ENCODE measurements around the gene TXNL1. TPM values are rescaled to one million over a fixed set of nuclear protein-coding genes. Genes with fewer than 3 reads are reported as not detected.

The TXNL1 gene
- total and polyA plus RNA-seq, 2 of the 13 experiments (the other 11 are each of a cell fraction or from before 2014, with no cell fraction given), result 41.9 to 73.1 TPM

GRCh38 chr18:56565551-56566345 lies 72.6 kb downstream of the TXNL1 start (continued):
- TF ChIP-seq GLMP (CRISPR knock-in tag; IDR thresholded peaks at IDR 0.05; ENCODE audit: borderline replicate concordance) (no peak), NCOA1 (CRISPR knock-in tag; IDR thresholded peaks at IDR 0.05) (no peak), SRSF4 (IDR thresholded peaks at IDR 0.05; ENCODE audit: low read depth, low read length, poor library complexity, severe bottlenecking) (no peak), PLRG1 (conservative IDR thresholded peaks at IDR 0.05) (no peak), NR3C1 (CRISPR knock-in tag; IDR thresholded peaks at IDR 0.05) (no peak), ZNF639 (CRISPR knock-in tag; conservative IDR thresholded peaks at IDR 0.05) (no peak), SMARCE1 (IDR thresholded peaks at IDR 0.05; ENCODE audit: borderline replicate concordance) (no peak), ZNF512B (CRISPR knock-in tag; IDR thresholded peaks at IDR 0.05; ENCODE audit: borderline replicate concordance) (no peak), ZBTB44 (CRISPR knock-in tag; IDR thresholded peaks at IDR 0.05) (no peak), SRF (IDR thresholded peaks at IDR 0.05; ENCODE audit: low read depth, low read length) (peak; percentile 82), ZNF253 (CRISPR knock-in tag; IDR thresholded peaks at IDR 0.05; ENCODE audit: borderline replicate concordance) (no peak), RFX5 (IDR thresholded peaks at IDR 0.05; ENCODE audit: low read depth, low read length) (no peak), ZFP90 (CRISPR knock-in tag; IDR thresholded peaks at IDR 0.05; ENCODE audit: borderline replicate concordance) (no peak), AKAP8 (CRISPR knock-in tag; IDR thresholded peaks at IDR 0.05) (no peak), ZEB1 (IDR thresholded peaks at IDR 0.05; ENCODE audit: insufficient replicate concordance, low read depth) (no peak), MIXL1 (CRISPR knock-in tag; IDR thresholded peaks at IDR 0.05) (peak; percentile 59), ZNF496 (CRISPR knock-in tag; IDR thresholded peaks at IDR 0.05; ENCODE audit: insufficient replicate concordance) (no peak), ATAD3A (CRISPR knock-in tag; IDR thresholded peaks at IDR 0.05) (no peak)

Measured in HepG2 (cell line).